ENCODE results near the gene C17orf107.
A peak's percentile ranks its signal among the peaks of the same experiment; 100 is the strongest.

The C17orf107 gene

GRCh38 chr17:4944554-4945175, 45.3 kb downstream of the C17orf107 start:
- no peaks in the 10 kb centered on the region for H3K9me3 ChIP-seq (ENCODE audit: insufficient read depth, low read length)
- H3K9ac ChIP-seq (ENCODE audit: insufficient read length, low read depth), result no peak overlapping the region
- peaks cover 67% of the 10 kb centered on the region for H3K36me3 ChIP-seq (ENCODE audit: insufficient read depth, insufficient read length, low read length)
- no peaks in the 10 kb centered on the region for H3K27me3 ChIP-seq (ENCODE audit: insufficient read depth, insufficient read length)
- no peak overlapping the region for H3K4me3 ChIP-seq (ENCODE audit: insufficient read length, low read depth)
- no peaks in the 10 kb centered on the region for H3K4me1 ChIP-seq (ENCODE audit: insufficient read depth, insufficient read length)
- no peak for DNase-seq (ENCODE audit: low read depth, low spot score)
- TF ChIP-seq SUZ12 (IDR thresholded peaks at IDR 0.05; ENCODE audit: extremely low read depth, insufficient read depth, insufficient read length), result no peak
- no peak for TF ChIP-seq YY1 (IDR thresholded peaks at IDR 0.05; ENCODE audit: insufficient read depth, insufficient read length)
- TF ChIP-seq ZNF274 (IDR thresholded peaks at IDR 0.05; ENCODE audit: low read depth, low read length), result no peak

GRCh38 chr17:4945176-4945943, 46.0 kb downstream of the C17orf107 start:
- no peak for DNase-seq (ENCODE audit: low read depth, low spot score)
- H3K4me1 ChIP-seq (ENCODE audit: insufficient read depth, insufficient read length), result no peaks in the 10 kb centered on the region

GRCh38 chr17:4945944-4946280, 46.6 kb downstream of the C17orf107 start:
- Histone ChIP-seq H3K36me3 (ENCODE audit: insufficient read depth, insufficient read length, low read length) (peaks cover 67% of the 10 kb centered on the region), H3K27me3 (ENCODE audit: insufficient read depth, insufficient read length) (no peaks in the 10 kb centered on the region), H3K9ac (ENCODE audit: insufficient read length, low read depth) (no peak overlapping the region), H3K4me1 (ENCODE audit: insufficient read depth, insufficient read length) (no peaks in the 10 kb centered on the region), H3K4me3 (ENCODE audit: insufficient read length, low read depth) (no peak overlapping the region), H3K9me3 (ENCODE audit: insufficient read depth, low read length) (no peaks in the 10 kb centered on the region)
- no peak for TF ChIP-seq SUZ12 (IDR thresholded peaks at IDR 0.05; ENCODE audit: extremely low read depth, insufficient read depth, insufficient read length)
- TF ChIP-seq YY1 (IDR thresholded peaks at IDR 0.05; ENCODE audit: insufficient read depth, insufficient read length), result no peak
- TF ChIP-seq ZNF274 (IDR thresholded peaks at IDR 0.05; ENCODE audit: low read depth, low read length), result no peak
- DNase-seq (ENCODE audit: low read depth, low spot score), result no peak

More at GRCh38 chr17:4945176-4945943, 46.0 kb downstream of the C17orf107 start:
- Histone ChIP-seq H3K27me3 (ENCODE audit: insufficient read depth, insufficient read length) (no peaks in the 10 kb centered on the region), H3K9ac (ENCODE audit: insufficient read length, low read depth) (peak overlapping the region; percentile 36), H3K4me3 (ENCODE audit: insufficient read length, low read depth) (no peak overlapping the region), H3K36me3 (ENCODE audit: insufficient read depth, insufficient read length, low read length) (peaks cover 67% of the 10 kb centered on the region), H3K9me3 (ENCODE audit: insufficient read depth, low read length) (no peaks in the 10 kb centered on the region)
- TF ChIP-seq ZNF274 (IDR thresholded peaks at IDR 0.05; ENCODE audit: low read depth, low read length), result no peak
- TF ChIP-seq YY1 (IDR thresholded peaks at IDR 0.05; ENCODE audit: insufficient read depth, insufficient read length), result no peak
- TF ChIP-seq SUZ12 (IDR thresholded peaks at IDR 0.05; ENCODE audit: extremely low read depth, insufficient read depth, insufficient read length), result no peak

DNA sequence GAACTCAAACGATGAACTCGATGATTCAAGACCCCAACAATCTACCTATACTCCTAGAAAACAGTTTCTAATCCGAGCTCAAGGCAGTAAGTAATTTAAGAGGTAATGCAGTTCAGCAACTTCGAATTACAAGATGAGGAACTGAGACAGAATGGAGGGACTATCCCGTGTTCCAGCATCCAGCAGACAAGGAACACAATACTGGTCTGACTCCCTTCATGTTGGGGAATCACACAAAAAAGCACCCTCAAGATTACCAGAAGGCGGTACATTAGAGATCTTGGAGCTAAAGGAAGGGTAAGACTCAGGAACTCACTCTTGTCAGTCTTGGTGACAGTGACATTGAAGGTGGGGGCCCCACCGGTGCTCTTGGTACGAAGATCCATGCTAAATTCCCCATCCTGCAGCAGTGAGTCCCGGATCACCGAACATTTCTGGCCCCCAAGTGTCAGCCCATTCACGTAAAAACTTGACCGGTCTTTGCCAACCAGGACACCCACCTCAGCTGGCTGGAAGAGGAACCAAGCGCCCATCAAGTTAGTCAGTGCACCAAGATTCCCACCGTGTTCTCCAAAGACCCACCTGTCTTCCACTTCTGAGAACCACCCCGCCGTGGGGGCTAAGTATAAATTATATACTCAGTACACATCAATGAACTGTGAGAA, 47.1 kb downstream of the C17orf107 start:
- Histone ChIP-seq H3K9me3 (ENCODE audit: insufficient read depth, low read length) (no peaks in the 10 kb centered on the region), H3K36me3 (ENCODE audit: insufficient read depth, insufficient read length, low read length) (peaks cover 65% of the 10 kb centered on the region), H3K9ac (ENCODE audit: insufficient read length, low read depth) (peak overlapping the region; percentile 71), H3K4me3 (ENCODE audit: insufficient read length, low read depth) (peak overlapping the region; percentile 97), H3K27me3 (ENCODE audit: insufficient read depth, insufficient read length) (no peaks in the 10 kb centered on the region), H3K4me1 (ENCODE audit: insufficient read depth, insufficient read length) (no peaks in the 10 kb centered on the region)
- TF ChIP-seq ZNF274 (IDR thresholded peaks at IDR 0.05; ENCODE audit: low read depth, low read length), result no peak
- no peak for TF ChIP-seq SUZ12 (IDR thresholded peaks at IDR 0.05; ENCODE audit: extremely low read depth, insufficient read depth, insufficient read length)
- no peak for TF ChIP-seq YY1 (IDR thresholded peaks at IDR 0.05; ENCODE audit: insufficient read depth, insufficient read length)
- no peak for DNase-seq (ENCODE audit: low read depth, low spot score)

- Histone ChIP-seq H3K36me3 (ENCODE audit: insufficient read depth, insufficient read length, low read length) (peaks cover 60% of the 10 kb centered on the region), H3K4me1 (ENCODE audit: insufficient read depth, insufficient read length) (peaks cover 2% of the 10 kb centered on the region), H3K4me3 (ENCODE audit: insufficient read length, low read depth) (peak overlapping the region; percentile 97), H3K9ac (ENCODE audit: insufficient read length, low read depth) (peak overlapping the region; percentile 71), H3K27me3 (ENCODE audit: insufficient read depth, insufficient read length) (no peaks in the 10 kb centered on the region), H3K9me3 (ENCODE audit: insufficient read depth, low read length) (no peaks in the 10 kb centered on the region)
- no peak for DNase-seq (ENCODE audit: low read depth, low spot score)
- TF ChIP-seq ZNF274 (IDR thresholded peaks at IDR 0.05; ENCODE audit: low read depth, low read length) (no peak), SUZ12 (IDR thresholded peaks at IDR 0.05; ENCODE audit: extremely low read depth, insufficient read depth, insufficient read length) (no peak), YY1 (IDR thresholded peaks at IDR 0.05; ENCODE audit: insufficient read depth, insufficient read length) (no peak)
Measured at GRCh38 chr17:4947010-4947410, 47.7 kb downstream of the C17orf107 start.

DNA sequence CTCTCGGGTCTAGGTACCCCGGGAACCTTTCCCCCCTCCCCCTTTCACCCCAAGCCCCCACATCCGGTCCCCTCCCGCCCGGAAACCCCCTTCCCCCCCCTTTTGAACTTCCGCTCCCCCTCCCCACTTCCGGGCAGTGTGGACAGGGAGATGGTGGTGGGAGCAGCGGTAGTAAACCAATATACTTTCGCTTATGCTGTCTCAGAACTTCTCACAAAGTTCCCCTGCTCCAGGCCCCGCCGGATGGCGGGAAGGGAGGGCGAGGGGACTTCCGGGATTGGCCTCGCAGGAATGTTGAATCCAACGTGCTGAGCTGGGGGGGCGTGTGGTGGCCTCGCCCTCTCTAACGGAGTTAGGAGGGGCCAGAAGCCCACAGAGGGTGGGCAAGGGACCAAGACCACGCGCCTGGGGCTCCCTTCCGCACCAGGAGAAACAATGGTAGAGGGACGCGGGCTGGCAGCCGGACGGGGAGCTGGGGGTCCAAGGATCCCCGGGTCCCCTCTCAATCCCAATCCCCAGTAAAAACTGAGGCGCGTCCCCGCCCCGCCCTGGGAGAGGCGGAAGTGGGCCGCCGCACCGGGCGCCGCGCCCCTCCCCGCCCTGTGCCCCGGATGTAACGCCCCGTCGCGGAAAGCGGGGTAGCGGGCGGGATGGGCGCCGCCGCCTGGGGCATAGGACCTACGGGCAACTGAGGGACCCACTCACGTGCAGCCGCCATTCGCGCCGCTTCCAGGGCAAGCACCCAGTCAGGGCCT, 48.3 kb downstream of the C17orf107 start:
- peak overlapping the region; percentile 97 for H3K4me3 ChIP-seq (ENCODE audit: insufficient read length, low read depth)
- no peaks in the 10 kb centered on the region for H3K9me3 ChIP-seq (ENCODE audit: insufficient read depth, low read length)
- no peaks in the 10 kb centered on the region for H3K27me3 ChIP-seq (ENCODE audit: insufficient read depth, insufficient read length)
- TF ChIP-seq ZNF274 (IDR thresholded peaks at IDR 0.05; ENCODE audit: low read depth, low read length) (no peak), YY1 (IDR thresholded peaks at IDR 0.05; ENCODE audit: insufficient read depth, insufficient read length) (no peak), SUZ12 (IDR thresholded peaks at IDR 0.05; ENCODE audit: extremely low read depth, insufficient read depth, insufficient read length) (no peak)
- DNase-seq (ENCODE audit: low read depth, low spot score), result no peak
- peaks cover 2% of the 10 kb centered on the region for H3K4me1 ChIP-seq (ENCODE audit: insufficient read depth, insufficient read length)
- peaks cover 55% of the 10 kb centered on the region for H3K36me3 ChIP-seq (ENCODE audit: insufficient read depth, insufficient read length, low read length)
- H3K9ac ChIP-seq (ENCODE audit: insufficient read length, low read depth), result peak overlapping the region; percentile 99
